SK-N-SH (cell line): ENCODE data around the gene ATP1B1. TPM values are rescaled to one million over a fixed set of nuclear protein-coding genes. Genes with fewer than 3 reads are reported as not detected.

Experiments
- CTCF ChIA-PET: fragments of 300-600, 350-600 bp; formaldehyde crosslinking; extraction: SDS; loops from one replicate; lab custom pipeline; 2021; lab: Yijun Ruan, JAX
- POLR2A ChIA-PET: fragments of 350-600 bp; sonication (Branson Sonifier 250); formaldehyde crosslinking; extraction: SDS; loops from one replicate; lab custom pipeline; 2020; ENCODE audit warnings: antibody characterized with exemption, inconsistent platforms; lab: Yijun Ruan, JAX
- DNase-seq: peaks from one replicate; pipeline ENCODE4 v3.0.0; 2012
- H2AFZ ChIP-seq: fragments of 200-600 bp; sonication (generic); 2 replicates; pipeline ENCODE4 v1.8.1; 2016; ENCODE audit warnings: antibody characterized with exemption, mild to moderate bottlenecking, low read depth
- H3F3A ChIP-seq: fragments of 200-600 bp; sonication (generic); replicated peaks from 2 replicates; pipeline ENCODE3; 2016; ENCODE audit warnings: antibody characterized with exemption, mild to moderate bottlenecking; ENCODE audit not compliant: insufficient read depth
- H3K27ac ChIP-seq, 2 experiments: fragments of 200-500 bp in 1 of 2; fragments of 200-600 bp in 1 of 2; sonication (Bioruptor generic) in 1 of 2; sonication (generic), shearing (Covaris generic) in 1 of 2; 2 replicates each; pipeline versions ENCODE4 v1.5.1 to v1.6.1; 2014 to 2016; ENCODE audit warnings: low read depth in 2 of 2, inconsistent platforms in 1 of 2, low read length in 1 of 2, mild to moderate bottlenecking in 1 of 2, mixed read lengths in 1 of 2
- H3K27me3 ChIP-seq: fragments of 200-600 bp; sonication (generic), shearing (Covaris generic); 2 replicates; pipeline ENCODE4 v1.6.1; 2016; ENCODE audit warnings: mixed run types; ENCODE audit not compliant: insufficient read depth
- H3K36me3 ChIP-seq, 2 experiments: fragments of 200-500 bp in 1 of 2; fragments of 200-600 bp in 1 of 2; sonication (Bioruptor generic) in 1 of 2; sonication (generic) in 1 of 2; replicated peaks in 1 of 2; 2 replicates each; pipeline versions ENCODE3 to v1.5.1; 2014 to 2016; ENCODE audit warnings: low read length in 1 of 2, mild to moderate bottlenecking in 1 of 2; ENCODE audit not compliant: insufficient read depth in 2 of 2, control insufficient read depth in 1 of 2
- H3K4me1 ChIP-seq, 2 experiments: fragments of 200-500 bp in 1 of 2; fragments of 200-600 bp in 1 of 2; sonication (Bioruptor generic) in 1 of 2; sonication (generic), shearing (Covaris generic) in 1 of 2; 2 replicates each; pipeline versions ENCODE4 v1.5.1 to v1.6.1; 2014 to 2016; ENCODE audit warnings: low read depth in 1 of 2, low read length in 1 of 2, mixed run types in 1 of 2; ENCODE audit not compliant: insufficient read depth in 2 of 2, control insufficient read depth in 1 of 2
- H3K4me2 ChIP-seq: fragments of 200-600 bp; sonication (generic), shearing (Covaris generic); 2 replicates; pipeline ENCODE4 v1.6.1; 2017; ENCODE audit warnings: mixed run types
- H3K4me3 ChIP-seq, 2 experiments: fragments of 200-500 bp in 1 of 2; fragments of 200-600 bp in 1 of 2; sonication (Bioruptor generic) in 1 of 2; sonication (generic), shearing (Covaris generic) in 1 of 2; 2 replicates each; pipeline versions ENCODE4 v1.5.1 to v1.8.1; 2014 to 2016; ENCODE audit warnings: low read depth in 2 of 2, inconsistent platforms in 1 of 2, low read length in 1 of 2, mild to moderate bottlenecking in 1 of 2, mixed read lengths in 1 of 2, moderate library complexity in 1 of 2
- H3K79me2 ChIP-seq: fragments of 200-600 bp; sonication (generic); 2 replicates; pipeline ENCODE4 v1.8.1; 2017; ENCODE audit warnings: mild to moderate bottlenecking; ENCODE audit not compliant: insufficient read depth
- H3K9ac ChIP-seq: fragments of 200-600 bp; sonication (generic); 2 replicates; pipeline ENCODE4 v1.6.1; 2017; ENCODE audit warnings: mixed run types
- H3K9me2 ChIP-seq: fragments of 200-600 bp; sonication (generic); 2 replicates; pipeline ENCODE4 v1.6.1; 2017; ENCODE audit warnings: mixed run types
- H3K9me3 ChIP-seq: fragments of 200-600 bp; sonication (generic); 2 replicates; pipeline ENCODE4 v1.6.1; 2017; ENCODE audit warnings: mixed run types, mild to moderate bottlenecking, moderate library complexity
- H4K20me1 ChIP-seq: fragments of 200-600 bp; sonication (generic); 2 replicates; pipeline ENCODE4 v1.6.1; 2017; ENCODE audit warnings: mild to moderate bottlenecking, mixed run types; ENCODE audit not compliant: insufficient read depth
- ELF1 ChIP-seq: IDR thresholded peaks from 2 replicates; pipeline ENCODE4 v1.4.0; 2012
- FOXJ3 ChIP-seq: sonication (generic); formaldehyde crosslinking; IDR thresholded peaks from 2 replicates; pipeline ENCODE4 v1.5.1; 2020; ENCODE audit warnings: mild to moderate bottlenecking, missing genetic modification reagents
- FOXM1 ChIP-seq: IDR thresholded peaks from 2 replicates; pipeline ENCODE4 v1.4.0; 2012; ENCODE audit warnings: low read depth, mild to moderate bottlenecking
- GABPA ChIP-seq: IDR thresholded peaks from 2 replicates; pipeline ENCODE4 v1.4.0; 2012; ENCODE audit warnings: low read depth, mild to moderate bottlenecking
- GATA2 ChIP-seq: sonication (generic); formaldehyde crosslinking; IDR thresholded peaks from 2 replicates; pipeline ENCODE4 v1.5.0; 2020; ENCODE audit warnings: mild to moderate bottlenecking, missing genetic modification reagents
- NRF1 ChIP-seq: IDR thresholded peaks from 2 replicates; pipeline ENCODE4 v1.6.1; 2012; ENCODE audit warnings: low read depth, mild to moderate bottlenecking, low read length
- PBX3 ChIP-seq: IDR thresholded peaks from 2 replicates; pipeline ENCODE4; 2012
- POLR2AphosphoS5 ChIP-seq: IDR thresholded peaks from 2 replicates; pipeline ENCODE4 v1.6.1; 2012; ENCODE audit warnings: low read depth, low read length
- RFX5 ChIP-seq: IDR thresholded peaks from 2 replicates; pipeline ENCODE4 v1.6.1; 2012; ENCODE audit warnings: mild to moderate bottlenecking, improper control_type of control experiment, low read length
- RXRA ChIP-seq: IDR thresholded peaks from 2 replicates; pipeline ENCODE4 v1.4.0; 2012; ENCODE audit warnings: low read depth, mild to moderate bottlenecking, borderline replicate concordance
- SIN3A ChIP-seq: IDR thresholded peaks from 2 replicates; pipeline ENCODE4 v1.6.1; 2012; ENCODE audit warnings: low read depth, mild to moderate bottlenecking, low read length, moderate library complexity, borderline replicate concordance
- TAF1 ChIP-seq: IDR thresholded peaks from 2 replicates; pipeline ENCODE4 v1.6.1; 2012; ENCODE audit warnings: low read depth, mild to moderate bottlenecking, low read length, moderate library complexity, borderline replicate concordance
- TCF12 ChIP-seq: IDR thresholded peaks from 2 replicates; pipeline ENCODE4 v1.4.0; 2012
- TEAD4 ChIP-seq: IDR thresholded peaks from 2 replicates; pipeline ENCODE4 v1.4.0; 2012; ENCODE audit warnings: mild to moderate bottlenecking, borderline replicate concordance; ENCODE audit not compliant: insufficient read depth
- USF2 ChIP-seq: fragments of 150-350 bp; IDR thresholded peaks from 2 replicates; pipeline ENCODE4 v1.6.1; 2017; ENCODE audit warnings: antibody characterized with exemption, low read length, low read depth, borderline replicate concordance
- YY1 ChIP-seq: IDR thresholded peaks from 2 replicates; pipeline ENCODE4 v1.4.0; 2012; ENCODE audit warnings: low read depth, mild to moderate bottlenecking
- WGBS: methylation state at CpG from one replicate; pipeline ENCODE4 v1.1.6; 2017; ENCODE audit warnings: low lambda C conversion rate; 5-methylcytosine and 5-hydroxymethylcytosine counted together
- polyA plus RNA-seq, 3 experiments: library from polyadenylated mRNA; depleted of rRNA; stranded (reverse); fragments of >200 nt; gene quantifications; 2 replicates each; pipeline ENCODE4 v1.2.3, GENCODE V29; 2012
- TF ChIP-seq, protein P1 (sequence below): IDR thresholded peaks from 2 replicates; pipeline ENCODE4 v1.4.0; 2012; ENCODE audit warnings: low read depth, borderline replicate concordance
- TF ChIP-seq, protein P2 (sequence below): fragments of 200-600 bp; sonication (generic); IDR thresholded peaks from 2 replicates; pipeline ENCODE4 v1.6.1; 2017; ENCODE audit warnings: antibody characterized with exemption, mild to moderate bottlenecking, moderate library complexity

Gene ATP1B1
- polyA plus RNA-seq, 1 of the 3 experiments (the other 2 are of a cell fraction) = 49.5 TPM

- TF ChIP-seq, protein P1, sequence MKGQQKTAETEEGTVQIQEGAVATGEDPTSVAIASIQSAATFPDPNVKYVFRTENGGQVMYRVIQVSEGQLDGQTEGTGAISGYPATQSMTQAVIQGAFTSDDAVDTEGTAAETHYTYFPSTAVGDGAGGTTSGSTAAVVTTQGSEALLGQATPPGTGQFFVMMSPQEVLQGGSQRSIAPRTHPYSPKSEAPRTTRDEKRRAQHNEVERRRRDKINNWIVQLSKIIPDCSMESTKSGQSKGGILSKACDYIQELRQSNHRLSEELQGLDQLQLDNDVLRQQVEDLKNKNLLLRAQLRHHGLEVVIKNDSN = no peak
- TF ChIP-seq USF2 (no peak), TAF1 (no peak)
These were observed 35.9 kb upstream of the ATP1B1 start (continued) for GRCh38 chr1:169070547-169070946.

DNA sequence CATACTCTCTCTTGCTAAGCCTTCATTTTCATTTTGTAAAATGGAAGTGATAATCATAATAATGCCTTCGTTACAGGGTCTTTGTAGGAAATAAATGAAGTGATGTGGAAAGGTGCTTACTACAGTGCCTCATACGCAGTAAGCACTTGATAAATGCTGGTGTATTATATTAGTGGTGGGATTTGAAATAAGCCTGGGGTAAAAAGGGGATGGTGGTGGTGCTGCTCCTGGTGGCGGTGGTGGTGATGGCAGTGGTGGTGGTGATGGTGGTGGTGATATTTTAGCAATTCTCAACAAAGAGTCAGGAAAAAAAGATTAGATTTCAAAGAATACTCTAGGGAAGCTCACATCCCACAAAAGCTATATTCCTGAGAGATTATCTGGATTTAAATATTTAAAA lies 35.5 kb upstream of the ATP1B1 start:
- no peaks in the 10 kb centered on the region for H3K27me3 ChIP-seq
- TF ChIP-seq FOXJ3 (CRISPR knock-in tag) (no peak), PBX3 (no peak), GATA2 (no peak), RFX5 (no peak), NRF1 (no peak), TCF12 (no peak), TEAD4 (no peak), ELF1 (no peak), RXRA (no peak), GABPA (no peak), POLR2AphosphoS5 (no peak), FOXM1 (no peak), SIN3A (no peak), YY1 (no peak)
- TF ChIP-seq, protein P2, sequence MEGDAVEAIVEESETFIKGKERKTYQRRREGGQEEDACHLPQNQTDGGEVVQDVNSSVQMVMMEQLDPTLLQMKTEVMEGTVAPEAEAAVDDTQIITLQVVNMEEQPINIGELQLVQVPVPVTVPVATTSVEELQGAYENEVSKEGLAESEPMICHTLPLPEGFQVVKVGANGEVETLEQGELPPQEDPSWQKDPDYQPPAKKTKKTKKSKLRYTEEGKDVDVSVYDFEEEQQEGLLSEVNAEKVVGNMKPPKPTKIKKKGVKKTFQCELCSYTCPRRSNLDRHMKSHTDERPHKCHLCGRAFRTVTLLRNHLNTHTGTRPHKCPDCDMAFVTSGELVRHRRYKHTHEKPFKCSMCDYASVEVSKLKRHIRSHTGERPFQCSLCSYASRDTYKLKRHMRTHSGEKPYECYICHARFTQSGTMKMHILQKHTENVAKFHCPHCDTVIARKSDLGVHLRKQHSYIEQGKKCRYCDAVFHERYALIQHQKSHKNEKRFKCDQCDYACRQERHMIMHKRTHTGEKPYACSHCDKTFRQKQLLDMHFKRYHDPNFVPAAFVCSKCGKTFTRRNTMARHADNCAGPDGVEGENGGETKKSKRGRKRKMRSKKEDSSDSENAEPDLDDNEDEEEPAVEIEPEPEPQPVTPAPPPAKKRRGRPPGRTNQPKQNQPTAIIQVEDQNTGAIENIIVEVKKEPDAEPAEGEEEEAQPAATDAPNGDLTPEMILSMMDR = no peak
- no peak overlapping the region for H3K4me2 ChIP-seq
- peaks cover 6% of the 10 kb centered on the region; the same call in 1 of the 2 replicates for H3K9me3 ChIP-seq
- no peaks in the 10 kb centered on the region for H4K20me1 ChIP-seq
- H3K4me1 ChIP-seq = peaks cover 0 to 3% of the 10 kb centered on the region in 2 experiments; a peak in 1 of 4 replicates
- H3K9me2 ChIP-seq = no peaks in the 10 kb centered on the region
- H3K9ac ChIP-seq = no peak overlapping the region
- H3K36me3 ChIP-seq = no peaks in the 10 kb centered on the region
- no peak overlapping the region for H2AFZ ChIP-seq
- no peak overlapping the region for H3K27ac ChIP-seq
- H3K4me3 ChIP-seq = no peak overlapping the region
- 74% methylated on average over 3 of the region's 3 CpGs for WGBS
- no peaks in the 10 kb centered on the region for H3K79me2 ChIP-seq
- POLR2A ChIA-PET = interaction anchor here (2.0 kb wide), 1 partner anchor 35 kb away, joined by 4 read pairs; no protein-coding TSS in a partner anchor
- CTCF ChIA-PET = interaction anchor here (0.7 to 1.5 kb wide), 4 partner anchors 10 to 17 kb away, joined by 3 to 4 read pairs (median 3); no protein-coding TSS in a partner anchor
- H3F3A ChIP-seq = no peaks in the 10 kb centered on the region
- no peak for DNase-seq
